NCI-H128 (cell line): ENCODE measurements around the gene MPST.

Source experiments
- DNase-seq: peaks from one replicate; lab custom pipeline; 2025; ENCODE audit not compliant: unreplicated experiment; lab: John Stamatoyannopoulos, UW

The MPST gene

DNA sequence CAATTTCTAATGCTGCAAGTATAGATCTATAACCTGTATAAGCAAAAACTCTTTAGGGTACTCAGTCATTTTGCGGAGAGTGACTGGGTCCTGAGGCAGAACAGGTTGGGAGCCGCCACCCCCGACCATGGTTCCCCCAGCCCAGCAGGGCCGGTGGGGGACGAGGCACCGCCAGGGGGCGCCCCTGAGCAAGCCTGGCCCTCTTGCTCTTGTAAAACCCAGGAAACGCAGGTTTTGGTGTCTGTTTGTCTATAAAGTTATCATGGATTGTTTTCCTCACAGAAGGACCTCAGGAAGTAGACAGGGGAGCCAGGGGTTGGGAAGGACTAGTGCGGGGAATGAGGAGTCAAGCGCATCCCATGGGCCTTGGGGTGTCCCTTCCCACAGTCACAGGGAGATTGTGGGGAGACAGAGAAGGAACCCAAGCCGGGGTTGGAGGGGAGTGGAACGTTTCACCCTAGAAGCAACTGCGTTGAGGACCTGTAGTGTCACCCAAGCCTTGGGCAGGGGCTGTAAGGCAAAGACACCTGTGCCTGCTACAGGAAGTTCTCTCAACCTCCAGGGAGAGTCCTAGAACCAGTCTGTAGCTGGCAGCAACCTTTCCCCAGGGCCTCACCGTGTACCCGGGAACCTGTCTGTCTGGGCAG is 58.4 kb downstream of the MPST start:
- DNase-seq, result no peak

DNA sequence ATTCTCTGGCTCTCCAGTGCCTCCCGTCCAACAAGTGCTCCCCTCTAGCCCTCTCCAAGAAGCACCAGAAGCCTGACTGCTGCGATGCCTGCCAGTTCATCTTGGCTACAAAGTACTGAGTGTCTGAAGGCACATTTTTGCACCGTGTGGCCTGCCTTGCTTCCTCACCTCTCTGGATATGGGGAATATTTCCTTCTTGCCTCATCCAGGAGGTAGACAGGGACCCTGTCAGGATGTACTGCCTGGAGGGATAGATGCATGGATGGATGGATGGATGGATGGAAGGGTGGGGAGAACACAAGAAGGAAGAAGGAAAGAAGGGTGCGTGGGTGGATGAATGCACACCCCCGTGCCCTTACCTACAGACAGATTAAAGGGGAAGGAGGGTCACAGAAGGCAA is 59.6 kb downstream of the MPST start:
- DNase-seq, result no peak
